GM18499 (cell line): ENCODE data around the gene SMAD1.

ENCODE experiments used
- ATAC-seq: cut with Tn5 transposase; IDR thresholded peaks from one replicate; pipeline ENCODE4 v1.9.1; 2021; ENCODE audit warnings: moderate number of reproducible peaks; ENCODE audit not compliant: insufficient read depth, unreplicated experiment

Gene SMAD1

DNA sequence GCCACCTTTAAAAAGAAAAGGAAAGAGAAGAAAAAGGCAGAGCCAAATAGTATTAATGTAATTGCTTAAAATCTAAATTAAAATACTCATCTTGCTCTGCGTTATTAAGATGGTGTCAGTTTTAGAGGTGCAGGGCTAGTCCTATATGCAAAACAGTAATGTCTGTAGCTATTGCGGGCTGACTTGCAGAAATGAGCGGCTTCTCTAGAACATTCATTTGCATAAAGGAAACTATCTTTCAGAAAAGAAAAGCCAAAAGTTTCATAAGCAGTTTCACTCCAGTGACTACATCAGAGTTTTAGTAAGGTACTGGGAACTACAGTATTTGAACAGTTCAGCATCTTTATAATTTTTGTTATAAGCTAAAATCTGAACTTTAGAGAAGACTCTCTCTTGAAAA, 6.0 kb downstream of the SMAD1 start:
- ATAC-seq, result peak; percentile 99

GRCh38 chr4:145488310-145488709, 6.7 kb downstream of the SMAD1 start:
- ATAC-seq, result no peak

- ATAC-seq, result no peak
These were observed 7.9 kb downstream of the SMAD1 start for GRCh38 chr4:145489556-145489955.

DNA sequence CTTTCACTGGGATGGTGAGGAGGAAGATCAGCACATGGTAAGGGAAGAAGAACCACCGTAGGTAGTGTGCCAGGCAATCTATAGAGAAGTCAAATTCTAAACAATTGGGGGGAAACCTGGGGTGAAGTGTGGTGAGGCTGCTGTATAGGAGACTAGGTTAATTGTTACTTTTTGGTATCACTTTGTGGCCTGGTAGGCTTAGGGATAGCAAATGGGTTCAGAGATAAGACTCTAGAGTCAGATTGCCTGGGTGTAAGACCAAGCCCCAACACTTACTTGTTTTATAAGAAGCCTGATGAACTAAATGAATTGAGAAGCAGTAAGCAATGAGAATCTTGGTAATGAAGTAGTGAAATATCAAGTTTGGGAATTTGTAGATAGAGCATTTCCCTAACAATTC, 8.7 kb downstream of the SMAD1 start:
- no peak for ATAC-seq

DNA sequence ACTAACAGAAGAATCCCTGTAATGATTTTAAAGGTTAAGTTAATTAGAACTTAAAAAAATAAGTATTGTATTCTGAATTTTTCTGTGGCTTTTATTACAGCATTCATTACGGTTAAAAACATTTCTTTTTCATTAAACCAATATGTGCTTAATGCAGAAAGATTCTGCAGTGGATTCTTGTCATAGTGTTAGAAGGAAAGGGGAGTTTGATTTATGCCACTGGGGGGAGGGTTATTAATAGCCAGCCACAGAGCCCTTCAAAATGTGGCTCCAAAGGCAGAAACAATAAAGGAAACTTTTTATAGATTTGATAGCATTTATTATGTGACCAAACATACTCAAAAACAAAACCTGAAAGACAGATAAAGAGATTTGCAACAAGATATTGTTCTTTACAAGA, 9.1 kb downstream of the SMAD1 start:
- no peak for ATAC-seq

- no peak for ATAC-seq
These were observed 10.7 kb downstream of the SMAD1 start for GRCh38 chr4:145492376-145492775.

DNA sequence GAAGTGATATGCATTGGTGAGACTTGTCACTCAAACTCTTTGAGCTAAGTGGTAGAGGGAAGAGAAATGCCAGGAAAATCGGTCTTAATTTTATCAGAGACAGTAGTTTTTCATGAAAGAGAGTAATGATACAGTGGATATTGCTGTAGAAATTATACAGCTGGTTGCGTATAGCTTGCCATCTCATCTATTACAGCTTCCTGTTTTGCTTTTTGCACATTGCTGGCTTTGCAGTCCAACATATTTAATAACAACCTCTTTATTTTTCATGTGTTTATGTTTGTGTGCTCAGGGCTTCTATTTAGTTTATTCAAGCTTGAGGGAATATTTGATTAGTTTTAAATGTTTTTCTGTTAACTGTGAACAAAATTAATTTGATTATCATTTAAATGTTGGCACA, 11.5 kb downstream of the SMAD1 start:
- no peak for ATAC-seq

- ATAC-seq, result no peak
These were observed 13.1 kb downstream of the SMAD1 start for GRCh38 chr4:145494666-145495270.

- no peak for ATAC-seq
These were observed 14.6 kb downstream of the SMAD1 start for GRCh38 chr4:145496292-145496691.

DNA sequence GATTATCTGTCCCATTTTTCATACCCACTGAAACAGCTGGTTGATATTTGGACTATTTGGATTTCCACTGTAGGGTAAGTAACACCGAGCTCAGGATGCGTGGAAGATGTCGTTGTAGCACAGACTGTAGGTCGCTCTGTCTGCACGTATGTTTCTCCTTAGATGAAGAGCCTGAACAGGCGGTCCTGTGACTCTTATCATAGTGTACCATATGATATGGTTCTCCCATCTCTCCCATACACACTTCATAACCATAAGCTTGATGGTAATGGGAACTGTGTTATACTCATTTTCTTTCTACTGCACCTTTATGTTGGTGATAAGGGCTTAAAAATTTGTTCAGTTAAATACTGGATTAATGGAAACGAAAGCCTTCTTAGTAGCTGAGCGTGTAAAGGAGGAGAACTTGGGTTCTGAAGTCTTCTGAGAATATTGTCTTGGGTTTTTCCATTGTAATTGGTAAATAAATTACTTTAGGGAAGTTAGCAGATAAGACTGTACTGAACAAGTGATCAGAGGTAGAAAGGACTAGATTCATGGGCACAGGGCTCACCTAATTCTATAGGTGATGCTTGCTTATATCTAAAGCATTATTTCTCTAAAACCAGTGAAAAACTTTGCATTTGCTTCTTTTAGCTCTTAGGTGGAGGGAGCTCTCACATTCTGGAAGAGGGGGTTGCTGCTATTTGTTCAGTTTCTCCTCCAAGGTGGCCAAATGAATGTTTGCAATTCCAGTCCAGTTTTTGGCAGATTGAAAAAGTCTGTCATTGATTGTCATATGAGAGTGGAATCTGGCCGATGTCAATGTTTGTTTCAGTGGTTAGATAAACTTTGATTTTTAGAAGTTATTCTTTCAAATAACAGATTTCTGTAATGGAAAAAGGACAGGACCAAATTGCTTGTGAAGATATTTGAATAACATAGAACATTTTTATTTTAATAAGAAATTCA, 15.8 kb downstream of the SMAD1 start:
- ATAC-seq, result no peak

GRCh38 chr4:145498430-145498829, 16.8 kb downstream of the SMAD1 start:
- peak; percentile 66 for ATAC-seq

DNA sequence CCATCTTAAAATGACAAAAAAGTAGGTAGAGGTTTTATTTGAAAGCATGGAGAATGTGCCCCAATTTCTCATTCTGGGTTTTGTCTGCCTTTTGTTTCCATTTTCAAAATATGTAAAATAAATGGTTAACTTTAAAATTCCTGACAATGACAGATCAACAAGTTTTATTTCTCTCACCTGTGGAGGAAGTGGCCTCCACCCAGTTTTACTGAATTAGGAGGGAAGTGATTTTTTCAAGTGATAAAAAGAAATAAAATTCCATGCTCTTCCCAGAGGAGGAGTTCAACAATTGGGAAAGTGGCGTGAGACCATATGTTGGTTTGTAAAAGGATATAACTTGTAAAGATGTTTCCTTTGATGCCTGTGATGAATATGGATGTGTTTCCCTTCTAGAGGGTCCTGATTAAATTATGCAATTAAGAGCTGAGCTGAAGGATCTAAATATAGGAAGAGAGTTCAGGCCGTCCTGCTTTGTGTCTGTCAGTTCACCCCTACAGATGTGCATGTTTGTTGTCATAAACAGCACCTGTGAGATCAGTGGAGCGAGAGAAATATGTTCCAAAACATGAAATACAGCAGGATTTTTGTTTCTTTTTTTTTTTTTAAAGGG, 19.5 kb downstream of the SMAD1 start:
- ATAC-seq, result no peak

DNA sequence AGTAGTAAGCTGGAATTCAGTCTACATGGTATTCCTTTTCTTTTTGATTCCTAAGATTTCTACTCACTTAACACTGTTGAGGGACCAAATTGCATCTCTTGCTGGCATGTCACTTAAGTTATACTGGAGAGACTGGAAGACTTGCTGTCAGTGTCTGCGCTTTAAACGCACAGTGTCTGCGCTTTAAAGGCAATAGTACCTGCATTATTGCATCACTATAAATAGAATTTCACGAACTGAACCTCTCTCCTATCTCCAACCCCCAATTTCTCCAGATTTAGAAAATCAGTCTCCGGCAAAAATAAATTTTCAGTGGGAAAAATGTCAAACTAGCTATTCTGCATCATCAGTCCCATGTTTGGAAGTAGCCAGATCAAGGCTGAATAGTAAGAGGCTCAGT, 21.2 kb downstream of the SMAD1 start:
- no peak for ATAC-seq

- no peak for ATAC-seq
These were observed 21.9 kb downstream of the SMAD1 start for GRCh38 chr4:145503486-145504072.

DNA sequence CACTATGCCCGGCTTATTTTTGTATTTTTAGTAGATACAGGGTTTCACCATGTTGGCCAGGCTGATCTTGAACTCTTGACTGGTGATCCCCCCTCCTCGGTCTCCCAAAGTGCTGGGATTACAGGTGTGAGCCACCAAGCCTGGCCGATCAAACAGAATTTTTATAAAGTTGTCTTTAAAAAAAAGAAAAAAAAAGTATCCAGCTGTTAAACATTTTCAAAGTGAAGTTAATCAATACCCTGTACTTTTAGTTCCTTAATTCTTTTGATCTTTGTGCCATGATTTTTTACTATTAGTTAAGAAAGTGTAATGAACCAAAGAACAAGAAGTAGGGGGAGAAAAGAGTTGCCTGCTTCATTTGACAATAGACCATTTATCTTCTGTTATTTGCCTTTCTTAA, 24.3 kb downstream of the SMAD1 start:
- ATAC-seq, result no peak

GRCh38 chr4:145507636-145508035, 26.0 kb downstream of the SMAD1 start:
- ATAC-seq, result no peak

DNA sequence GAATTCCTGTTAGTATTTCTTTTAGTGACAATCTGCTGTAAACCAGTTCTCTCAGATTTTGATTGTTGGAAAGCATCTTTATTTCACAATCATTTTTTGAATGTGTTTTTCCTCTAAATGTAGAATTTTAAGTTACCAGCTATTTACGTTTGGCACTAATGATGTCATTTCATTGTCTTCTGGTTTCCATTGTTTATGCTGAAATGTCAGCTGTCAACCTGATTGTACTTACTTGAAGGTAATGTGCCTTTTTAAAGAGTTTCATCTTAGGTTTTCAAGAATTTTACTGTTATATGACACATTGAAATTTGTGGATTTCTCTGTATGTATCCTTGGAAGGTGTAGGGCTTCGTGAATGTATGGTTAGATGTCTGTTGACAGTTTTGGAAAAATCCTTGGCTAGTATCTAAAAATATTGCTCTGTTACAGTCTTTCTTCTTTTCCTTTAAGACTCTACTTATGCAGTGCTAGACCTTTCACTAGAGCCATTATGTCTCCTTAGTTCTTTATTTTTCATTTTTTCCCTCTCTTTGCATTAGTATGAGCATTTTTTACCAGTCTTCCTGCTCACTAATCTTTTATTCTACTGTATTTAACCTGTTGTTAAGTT, 30.4 kb downstream of the SMAD1 start:
- ATAC-seq, result no peak

GRCh38 chr4:145513020-145513621, 31.5 kb downstream of the SMAD1 start:
- no peak for ATAC-seq

- no peak for ATAC-seq
These were observed 38.5 kb downstream of the SMAD1 start for GRCh38 chr4:145520172-145520571.

DNA sequence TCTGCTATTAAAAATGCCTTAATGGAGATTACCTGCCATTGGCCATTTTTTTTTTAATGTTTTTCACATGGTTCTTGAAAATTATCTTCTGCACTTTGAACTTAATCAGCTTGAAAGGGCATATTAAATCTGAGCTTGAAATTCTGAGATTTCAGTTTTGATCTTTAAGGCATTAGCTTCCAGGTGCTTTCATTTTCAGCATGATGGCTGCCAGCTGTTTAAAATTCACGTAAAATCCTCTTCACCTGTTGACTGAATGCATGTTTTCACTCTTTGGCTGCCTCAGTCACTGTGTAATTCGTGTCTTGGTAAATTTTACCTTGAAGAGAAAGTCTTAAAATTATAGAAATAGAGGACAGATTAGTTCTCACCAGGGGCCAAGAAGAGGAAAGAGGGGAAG, 39.6 kb downstream of the SMAD1 start:
- no peak for ATAC-seq
